SK-N-SH (cell line): ENCODE results near the gene DCAF5.

Experiments used
- MEF2A ChIP-seq: IDR thresholded peaks from 2 replicates; pipeline ENCODE4 v1.4.0; 2012; ENCODE audit warnings: low read depth, borderline replicate concordance
- RCOR1 ChIP-seq: fragments of 150-350 bp; IDR thresholded peaks from 2 replicates; pipeline ENCODE4 v1.6.1; 2017; ENCODE audit warnings: antibody characterized with exemption, low read length
- TF ChIP-seq, protein P1 (sequence below): fragments of 200-600 bp; sonication (generic); IDR thresholded peaks from 2 replicates; pipeline ENCODE4 v1.6.1; 2017; ENCODE audit warnings: antibody characterized with exemption, mild to moderate bottlenecking, moderate library complexity
- TF ChIP-seq, protein P2 (sequence below): IDR thresholded peaks from 2 replicates; pipeline ENCODE4 v1.6.1; 2012; ENCODE audit warnings: mild to moderate bottlenecking, low read depth, low read length, moderate library complexity

DNA sequence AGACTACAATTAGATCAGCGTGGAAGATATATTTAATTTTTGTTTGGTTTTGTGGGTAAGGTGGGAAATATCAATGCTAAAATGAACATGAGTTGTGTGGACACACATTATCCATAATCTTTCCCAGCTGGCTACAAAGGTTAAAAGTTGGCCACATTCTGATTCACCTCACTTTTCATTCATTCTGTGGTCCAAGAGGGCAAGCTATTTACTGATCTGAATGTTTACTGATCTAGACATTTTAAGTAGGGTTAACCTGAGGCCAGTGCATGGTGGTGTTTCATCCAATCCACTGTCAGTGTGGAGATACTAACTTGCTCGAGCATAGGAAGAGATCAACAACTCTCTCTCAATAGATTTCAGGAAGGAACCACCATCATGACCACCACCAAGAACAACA, 71.6 kb downstream of the DCAF5 start:
- TF ChIP-seq RCOR1 = no peak
- TF ChIP-seq, protein P1, sequence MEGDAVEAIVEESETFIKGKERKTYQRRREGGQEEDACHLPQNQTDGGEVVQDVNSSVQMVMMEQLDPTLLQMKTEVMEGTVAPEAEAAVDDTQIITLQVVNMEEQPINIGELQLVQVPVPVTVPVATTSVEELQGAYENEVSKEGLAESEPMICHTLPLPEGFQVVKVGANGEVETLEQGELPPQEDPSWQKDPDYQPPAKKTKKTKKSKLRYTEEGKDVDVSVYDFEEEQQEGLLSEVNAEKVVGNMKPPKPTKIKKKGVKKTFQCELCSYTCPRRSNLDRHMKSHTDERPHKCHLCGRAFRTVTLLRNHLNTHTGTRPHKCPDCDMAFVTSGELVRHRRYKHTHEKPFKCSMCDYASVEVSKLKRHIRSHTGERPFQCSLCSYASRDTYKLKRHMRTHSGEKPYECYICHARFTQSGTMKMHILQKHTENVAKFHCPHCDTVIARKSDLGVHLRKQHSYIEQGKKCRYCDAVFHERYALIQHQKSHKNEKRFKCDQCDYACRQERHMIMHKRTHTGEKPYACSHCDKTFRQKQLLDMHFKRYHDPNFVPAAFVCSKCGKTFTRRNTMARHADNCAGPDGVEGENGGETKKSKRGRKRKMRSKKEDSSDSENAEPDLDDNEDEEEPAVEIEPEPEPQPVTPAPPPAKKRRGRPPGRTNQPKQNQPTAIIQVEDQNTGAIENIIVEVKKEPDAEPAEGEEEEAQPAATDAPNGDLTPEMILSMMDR = no peak
- TF ChIP-seq, protein P2, sequence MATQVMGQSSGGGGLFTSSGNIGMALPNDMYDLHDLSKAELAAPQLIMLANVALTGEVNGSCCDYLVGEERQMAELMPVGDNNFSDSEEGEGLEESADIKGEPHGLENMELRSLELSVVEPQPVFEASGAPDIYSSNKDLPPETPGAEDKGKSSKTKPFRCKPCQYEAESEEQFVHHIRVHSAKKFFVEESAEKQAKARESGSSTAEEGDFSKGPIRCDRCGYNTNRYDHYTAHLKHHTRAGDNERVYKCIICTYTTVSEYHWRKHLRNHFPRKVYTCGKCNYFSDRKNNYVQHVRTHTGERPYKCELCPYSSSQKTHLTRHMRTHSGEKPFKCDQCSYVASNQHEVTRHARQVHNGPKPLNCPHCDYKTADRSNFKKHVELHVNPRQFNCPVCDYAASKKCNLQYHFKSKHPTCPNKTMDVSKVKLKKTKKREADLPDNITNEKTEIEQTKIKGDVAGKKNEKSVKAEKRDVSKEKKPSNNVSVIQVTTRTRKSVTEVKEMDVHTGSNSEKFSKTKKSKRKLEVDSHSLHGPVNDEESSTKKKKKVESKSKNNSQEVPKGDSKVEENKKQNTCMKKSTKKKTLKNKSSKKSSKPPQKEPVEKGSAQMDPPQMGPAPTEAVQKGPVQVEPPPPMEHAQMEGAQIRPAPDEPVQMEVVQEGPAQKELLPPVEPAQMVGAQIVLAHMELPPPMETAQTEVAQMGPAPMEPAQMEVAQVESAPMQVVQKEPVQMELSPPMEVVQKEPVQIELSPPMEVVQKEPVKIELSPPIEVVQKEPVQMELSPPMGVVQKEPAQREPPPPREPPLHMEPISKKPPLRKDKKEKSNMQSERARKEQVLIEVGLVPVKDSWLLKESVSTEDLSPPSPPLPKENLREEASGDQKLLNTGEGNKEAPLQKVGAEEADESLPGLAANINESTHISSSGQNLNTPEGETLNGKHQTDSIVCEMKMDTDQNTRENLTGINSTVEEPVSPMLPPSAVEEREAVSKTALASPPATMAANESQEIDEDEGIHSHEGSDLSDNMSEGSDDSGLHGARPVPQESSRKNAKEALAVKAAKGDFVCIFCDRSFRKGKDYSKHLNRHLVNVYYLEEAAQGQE = no peak
- TF ChIP-seq MEF2A = no peak
